HG02943 (cell line): ENCODE measurements around the gene COL7A1.

Experiments used
- ATAC-seq: cut with Tn5 transposase; IDR thresholded peaks from one replicate; pipeline ENCODE4 v1.9.1; 2021; ENCODE audit warnings: mild to moderate bottlenecking, low read depth, moderate library complexity; ENCODE audit not compliant: unreplicated experiment

Gene COL7A1

GRCh38 chr3:48514431-48515227 lies 80.5 kb downstream of the COL7A1 start:
- no peak for ATAC-seq
